GM12878 (cell line): Measurements from ENCODE around the gene FOSL1. TPM values are rescaled to one million over a fixed set of nuclear protein-coding genes. Genes with fewer than 3 reads are reported as not detected.

Source experiments
- BACH1 ChIP-seq: fragments of 450-650 bp; IDR thresholded peaks from 2 replicates; pipeline ENCODE4 v1.6.1; 2017; ENCODE audit warnings: mild to moderate bottlenecking, borderline replicate concordance
- BCL11A ChIP-seq: IDR thresholded peaks from 2 replicates; pipeline ENCODE4 v1.6.1; 2011; ENCODE audit warnings: low read depth, low read length
- CBFB ChIP-seq: IDR thresholded peaks from 2 replicates; pipeline ENCODE4 v1.6.1; 2016; ENCODE audit warnings: antibody characterized with exemption, low read depth
- CBX3 ChIP-seq: fragments of 200-600 bp; sonication (generic); IDR thresholded peaks from 2 replicates; pipeline ENCODE4 v1.6.1; 2016; ENCODE audit warnings: low read depth, borderline replicate concordance
- CHD2 ChIP-seq: IDR thresholded peaks from 2 replicates; pipeline ENCODE4 v1.6.1; 2011; ENCODE audit warnings: low read depth, low read length, improper control_type of control experiment, borderline replicate concordance
- CHD4 ChIP-seq: fragments of 200-600 bp; sonication (generic); IDR thresholded peaks from 2 replicates; pipeline ENCODE4 v1.6.1; 2016; ENCODE audit warnings: mild to moderate bottlenecking
- MEF2A ChIP-seq: IDR thresholded peaks from 2 replicates; pipeline ENCODE4 v1.6.1; 2011; ENCODE audit warnings: low read depth, mild to moderate bottlenecking, low read length, moderate library complexity; ENCODE audit not compliant: insufficient read depth
- MTA2 ChIP-seq: fragments of 450-650 bp; IDR thresholded peaks from 2 replicates; pipeline ENCODE4 v1.6.1; 2016; ENCODE audit warnings: low read depth, mild to moderate bottlenecking, moderate library complexity
- RAD21 ChIP-seq: IDR thresholded peaks from 2 replicates; pipeline ENCODE4 v1.6.1; 2011; ENCODE audit warnings: mild to moderate bottlenecking, low read depth, low read length, moderate library complexity; ENCODE audit not compliant: insufficient read depth
- RBBP5 ChIP-seq: fragments of 200-600 bp; sonication (generic); conservative IDR thresholded peaks from 2 replicates; pipeline ENCODE4 v1.6.1; 2016
- RELB ChIP-seq: fragments of 450-650 bp; IDR thresholded peaks from 2 replicates; pipeline ENCODE4 v1.6.1; 2017; ENCODE audit warnings: low read depth, mild to moderate bottlenecking, moderate library complexity
- REST ChIP-seq: IDR thresholded peaks from 2 replicates; pipeline ENCODE4 v1.6.1; 2012; ENCODE audit warnings: mild to moderate bottlenecking, low read depth, low read length
- SIX5 ChIP-seq: IDR thresholded peaks from 2 replicates; pipeline ENCODE4 v1.6.1; 2011; ENCODE audit warnings: mild to moderate bottlenecking, low read depth, low read length, moderate library complexity; ENCODE audit not compliant: severe bottlenecking
- SKIL ChIP-seq: fragments of 450-650 bp; IDR thresholded peaks from 2 replicates; pipeline ENCODE4 v1.6.1; 2017; ENCODE audit warnings: mild to moderate bottlenecking, low read depth, inconsistent platforms; ENCODE audit not compliant: poor library complexity, severe bottlenecking
- SMAD1 ChIP-seq: fragments of 450-650 bp; IDR thresholded peaks from 2 replicates; pipeline ENCODE4 v1.6.1; 2018; ENCODE audit warnings: mild to moderate bottlenecking, low read depth; ENCODE audit not compliant: partially characterized antibody
- SPI1 ChIP-seq: IDR thresholded peaks from 2 replicates; pipeline ENCODE4 v1.6.1; 2011; ENCODE audit warnings: low read depth, mild to moderate bottlenecking, low read length, moderate library complexity, borderline replicate concordance; ENCODE audit not compliant: insufficient read depth
- SREBF1 ChIP-seq: IDR thresholded peaks from 2 replicates; pipeline ENCODE4 v1.6.1; 2012; ENCODE audit warnings: mild to moderate bottlenecking, low read length
- SREBF2 ChIP-seq: IDR thresholded peaks from 2 replicates; pipeline ENCODE4 v1.6.1; 2012; ENCODE audit warnings: mild to moderate bottlenecking, low read length
- SUZ12 ChIP-seq: fragments of 200-600 bp; sonication (generic); IDR thresholded peaks from one replicate; pipeline ENCODE4 v1.6.1; 2018; ENCODE audit warnings: antibody characterized with exemption, mild to moderate bottlenecking; ENCODE audit not compliant: unreplicated experiment
- TCF3 ChIP-seq: IDR thresholded peaks from 2 replicates; pipeline ENCODE4 v1.6.1; 2012; ENCODE audit warnings: low read depth, mild to moderate bottlenecking, low read length, borderline replicate concordance; ENCODE audit not compliant: insufficient read depth
- TCF7 ChIP-seq: IDR thresholded peaks from 2 replicates; pipeline ENCODE4 v1.6.1; 2014; ENCODE audit warnings: antibody characterized with exemption, borderline replicate concordance
- polyA plus RNA-seq, 11 experiments: library from polyadenylated mRNA; depleted of rRNA in 4 of 11; unstranded in 6 of 11; stranded (reverse) in 5 of 11; fragments of >200 nt; fragmentation: Nextera tagmentation in 4 of 11; fragmentation: Illumina TruSeq in 1 of 11; extraction: Ambion mirVana in 4 of 11; extraction: Trizol in 1 of 11; gene quantifications; 1 replicate in 1 of 11; 2 replicates in 10 of 11; pipeline versions ENCODE4 v1.2.1 to v1.2.3, GENCODE V29; 2011 to 2016; ENCODE audit warnings: inconsistent platforms in 2 of 11, missing spikeins in 2 of 11, low read depth in 1 of 11
- total RNA-seq, 4 experiments: library from RNA; depleted of rRNA in 3 of 4; stranded (reverse); fragments of >200 nt in 3 of 4; fragmentation: Illumina TruSeq in 1 of 4; extraction: Trizol in 1 of 4; gene quantifications; 2 replicates each; pipeline versions ENCODE4 v1.2.1 to v1.2.3, GENCODE V29; 2013 to 2021
- TF ChIP-seq, protein P1 (sequence below): fragments of 450-650 bp; IDR thresholded peaks from 2 replicates; pipeline ENCODE4 v1.6.1; 2017; ENCODE audit warnings: mild to moderate bottlenecking

Gene FOSL1
- total and polyA plus RNA-seq, 10 of the 15 experiments (the other 5 are each of a cell fraction or from before 2014, with no cell fraction given) = 0.82 to 5.4 (median 2.1) TPM

- TF ChIP-seq SIX5 (peak; percentile 42), MTA2 (no peak), RELB (no peak), CHD4 (no peak), SUZ12 (no peak), SREBF1 (no peak), MEF2A (no peak), CHD2 (no peak), SPI1 (peak; percentile 43; the same call in 1 of the 2 replicates), BCL11A (no peak), RBBP5 (no peak), TCF3 (peak; percentile 24; the same call in 1 of the 2 replicates), BACH1 (peak; percentile 60; the same call in 1 of the 2 replicates), SKIL (no peak), RAD21 (no peak), CBFB (peak; percentile 67; the same call in 1 of the 2 replicates), REST (no peak; the same call in 1 of the 2 replicates), SMAD1 (no peak), CBX3 (no peak), TCF7 (no peak), SREBF2 (no peak)
- TF ChIP-seq, protein P1, sequence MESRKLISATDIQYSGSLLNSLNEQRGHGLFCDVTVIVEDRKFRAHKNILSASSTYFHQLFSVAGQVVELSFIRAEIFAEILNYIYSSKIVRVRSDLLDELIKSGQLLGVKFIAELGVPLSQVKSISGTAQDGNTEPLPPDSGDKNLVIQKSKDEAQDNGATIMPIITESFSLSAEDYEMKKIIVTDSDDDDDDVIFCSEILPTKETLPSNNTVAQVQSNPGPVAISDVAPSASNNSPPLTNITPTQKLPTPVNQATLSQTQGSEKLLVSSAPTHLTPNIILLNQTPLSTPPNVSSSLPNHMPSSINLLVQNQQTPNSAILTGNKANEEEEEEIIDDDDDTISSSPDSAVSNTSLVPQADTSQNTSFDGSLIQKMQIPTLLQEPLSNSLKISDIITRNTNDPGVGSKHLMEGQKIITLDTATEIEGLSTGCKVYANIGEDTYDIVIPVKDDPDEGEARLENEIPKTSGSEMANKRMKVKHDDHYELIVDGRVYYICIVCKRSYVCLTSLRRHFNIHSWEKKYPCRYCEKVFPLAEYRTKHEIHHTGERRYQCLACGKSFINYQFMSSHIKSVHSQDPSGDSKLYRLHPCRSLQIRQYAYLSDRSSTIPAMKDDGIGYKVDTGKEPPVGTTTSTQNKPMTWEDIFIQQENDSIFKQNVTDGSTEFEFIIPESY = no peak
Observed at GRCh38 chr11:65859095-65859811, 40.9 kb downstream of the FOSL1 start (continued).
